Measurements from ENCODE around the gene DEFB129. TPM values are rescaled to one million over a fixed set of nuclear protein-coding genes. Genes with fewer than 3 reads are reported as not detected.

Gene DEFB129
- total and polyA plus RNA-seq, 7 donors, result not detected

- no peak for DNase-seq
- intact Hi-C loops (cut with DNase I), result loop anchor here in 1 of 2 donors (10.0 kb wide), 1 partner anchor 64 kb away; no protein-coding TSS in a partner anchor
- ATAC-seq, result no peak
- no peaks in the 10 kb centered on the region for H3K9me3 ChIP-seq
- peaks cover 0 to 2% of the 10 kb centered on the region in 2 donors for H3K36me3 ChIP-seq (ENCODE audit: insufficient read depth in 1 of 2, low read depth in 1 of 2)
- no peaks in the 10 kb centered on the region for H3K27me3 ChIP-seq (ENCODE audit: insufficient read depth in 3 of 3, low read length in 2 of 3)
- H3K27ac ChIP-seq, result no peak overlapping the region
- no peak for TF ChIP-seq CTCF (IDR thresholded peaks at IDR 0.05)
- 81 to 94% (median 88%) methylated on average over 5 of the region's 5 CpGs for WGBS, 3 donors
- H3K4me1 ChIP-seq, result no peaks in the 10 kb centered on the region
- no peak overlapping the region for H3K4me3 ChIP-seq
Observed at GRCh38 chr20:270517-270916, 43.5 kb downstream of the DEFB129 start.

GRCh38 chr20:271069-271468, 44.0 kb downstream of the DEFB129 start:
- ATAC-seq, result no peak
- intact Hi-C loops (cut with DNase I), result loop anchor here in 1 of 2 donors (10.0 kb wide), 1 partner anchor 64 kb away; no protein-coding TSS in a partner anchor
- no peak for TF ChIP-seq CTCF (IDR thresholded peaks at IDR 0.05)

GRCh38 chr20:271528-271927, 44.5 kb downstream of the DEFB129 start:
- H3K27ac ChIP-seq, result no peak overlapping the region
- no peak for ATAC-seq
- no peaks in the 10 kb centered on the region for H3K27me3 ChIP-seq (ENCODE audit: insufficient read depth in 3 of 3, low read length in 2 of 3)
- H3K9me3 ChIP-seq, result no peaks in the 10 kb centered on the region
- H3K4me1 ChIP-seq, result no peaks in the 10 kb centered on the region
- intact Hi-C loops (cut with DNase I), result loop anchor here in 1 of 2 donors (10.0 kb wide), 1 partner anchor 63 kb away; no protein-coding TSS in a partner anchor
- peaks cover 2 to 6% of the 10 kb centered on the region in 2 donors for H3K36me3 ChIP-seq (ENCODE audit: insufficient read depth in 1 of 2, low read depth in 1 of 2)
- H3K4me3 ChIP-seq, result no peak overlapping the region
- no peak for TF ChIP-seq CTCF (IDR thresholded peaks at IDR 0.05)
- DNase-seq, result no peak

More at GRCh38 chr20:271069-271468, 44.0 kb downstream of the DEFB129 start:
- DNase-seq, result no peak
- 89 to 96% (median 95%) methylated on average over 4 of the region's 4 CpGs for WGBS, 3 donors
- Histone ChIP-seq H3K4me3 (no peak overlapping the region), H3K9me3 (no peaks in the 10 kb centered on the region), H3K27me3 (ENCODE audit: insufficient read depth in 3 of 3, low read length in 2 of 3) (no peaks in the 10 kb centered on the region), H3K27ac (no peak overlapping the region), H3K36me3 (ENCODE audit: insufficient read depth in 1 of 2, low read depth in 1 of 2) (peaks cover under 1 to 2% of the 10 kb centered on the region in 2 donors), H3K4me1 (no peaks in the 10 kb centered on the region)

GRCh38 chr20:272718-273117, 45.7 kb downstream of the DEFB129 start:
- no peak for TF ChIP-seq CTCF (IDR thresholded peaks at IDR 0.05)
- intact Hi-C loops (cut with DNase I), result loop anchor here in 1 of 2 donors (10.0 kb wide), 1 partner anchor 62 kb away; no protein-coding TSS in a partner anchor

GRCh38 chr20:273884-274283, 46.8 kb downstream of the DEFB129 start:
- no peak overlapping the region for H3K27ac ChIP-seq
- H3K36me3 ChIP-seq (ENCODE audit: insufficient read depth in 1 of 2, low read depth in 1 of 2), result peaks cover 2 to 13% of the 10 kb centered on the region in 2 donors
- DNase-seq (no peak), ATAC-seq (no peak)
- H3K9me3 ChIP-seq, result no peaks in the 10 kb centered on the region
- no peaks in the 10 kb centered on the region for H3K27me3 ChIP-seq (ENCODE audit: insufficient read depth in 3 of 3, low read length in 2 of 3)
- H3K4me3 ChIP-seq, result no peak overlapping the region
- intact Hi-C loops (cut with DNase I), result loop anchor here in 1 of 2 donors (10.0 kb wide), 1 partner anchor 61 kb away; no protein-coding TSS in a partner anchor
- 47 to 65% (median 64%) methylated on average over 3 of the region's 3 CpGs for WGBS, 3 donors
- TF ChIP-seq CTCF (IDR thresholded peaks at IDR 0.05), result no peak
- no peaks in the 10 kb centered on the region for H3K4me1 ChIP-seq

More at GRCh38 chr20:272718-273117, 45.7 kb downstream of the DEFB129 start:
- H3K4me1 ChIP-seq, result no peaks in the 10 kb centered on the region
- no peaks in the 10 kb centered on the region for H3K27me3 ChIP-seq (ENCODE audit: insufficient read depth in 3 of 3, low read length in 2 of 3)
- H3K27ac ChIP-seq, result no peak overlapping the region
- DNase-seq (no peak), ATAC-seq (no peak)
- H3K9me3 ChIP-seq, result no peaks in the 10 kb centered on the region
- H3K36me3 ChIP-seq (ENCODE audit: insufficient read depth in 1 of 2, low read depth in 1 of 2), result peaks cover 2 to 13% of the 10 kb centered on the region in 2 donors
- H3K4me3 ChIP-seq, result no peak overlapping the region
